Adrenal gland (tissue), 12 donors: Measurements from ENCODE around the gene ZPBP2. TPM values are rescaled to one million over a fixed set of nuclear protein-coding genes. Genes with fewer than 3 reads are reported as not detected.
A peak's percentile ranks its signal among the peaks of the same experiment; 100 is the strongest.

Source experiments
- DNase-seq, 7 donors: peaks; one replicate each; pipeline ENCODE4 v3.0.0-alpha.2; 2019 to 2020
- H3K27ac ChIP-seq, 5 donors: fragments of 200-600 bp; sonication (generic) in 4 of 5; 1 replicate in 3 of 5; 2 replicates in 2 of 5; pipeline versions ENCODE4 v1.5.1 to v1.8.0; 2016 to 2020; ENCODE audit warnings: mild to moderate bottlenecking in 1 of 5
- H3K27me3 ChIP-seq: fragments of 200-600 bp; 2 replicates; pipeline ENCODE4 v1.8.0; 2021
- H3K36me3 ChIP-seq, 2 donors: fragments of 200-600 bp; replicated peaks in 1 of 2; 1 replicate in 1 of 2; 2 replicates in 1 of 2; pipeline versions ENCODE4 v1.5.1 to v1.8.0; 2018 to 2022
- H3K4me1 ChIP-seq, 2 donors: fragments of 200-600 bp; replicated peaks in 1 of 2; 1 replicate in 1 of 2; 2 replicates in 1 of 2; pipeline versions ENCODE4 v1.5.1 to v1.8.0; 2018 to 2021
- H3K4me3 ChIP-seq, 4 donors: fragments of 200-600 bp; sonication (generic) in 3 of 4; one replicate each; pipeline ENCODE4 v1.5.1; 2016 to 2018
- H3K9me3 ChIP-seq, 3 donors: fragments of 200-600 bp; sonication (generic) in 1 of 3; replicated peaks in 1 of 3; 1 replicate in 2 of 3; 2 replicates in 1 of 3; pipeline versions ENCODE4 v1.5.1 to v1.8.0; 2016 to 2021
- POLR2A ChIP-seq, 2 donors: fragments of 450-650 bp; IDR thresholded peaks; one replicate each; pipeline ENCODE4 v1.6.1; 2017; ENCODE audit warnings: antibody characterized with exemption in 2 of 2, mild to moderate bottlenecking in 2 of 2, moderate library complexity in 1 of 2
- WGBS, 4 donors: extraction: QIAGEN DNeasy Blood & Tissue Kit in 2 of 4; methylation state at CpG; one replicate each; pipeline versions ENCODE4 v1.1.5 to v1.1.7; 2013 to 2017; 5-methylcytosine and 5-hydroxymethylcytosine counted together
- intact Hi-C, 2 donors: fragments of 100-400 bp; cut with DNase I; formaldehyde crosslinking; loops; one replicate each; pipeline versions ENCODE4 v1.14.1 to v1.15.0; 2022 to 2023
- polyA plus RNA-seq, 3 donors: library from polyadenylated mRNA; stranded (reverse); fragments of 200-250 nt in 2 of 3; fragments of 350-450 nt in 1 of 3; fragmentation: Illumina TruSeq in 1 of 3; extraction: RNeasy Lipid Tissue Mini Kit (QIAGEN cat#74804) in 1 of 3; gene quantifications; one replicate each; pipeline ENCODE4 v1.2.3, GENCODE V29; 2013 to 2014
- total RNA-seq, 9 donors: library from RNA; depleted of rRNA in 4 of 9; stranded (reverse); fragments of >200 nt in 4 of 9; fragments of 120-200 nt in 1 of 9; fragmentation: NEBNext Ultra II Directional in 1 of 9; extraction: Animal tissue kit (Norgen Biotek cat#: 25700) in 1 of 9; gene quantifications; one replicate each; pipeline versions ENCODE4 v1.1.0 to v1.2.4, GENCODE V29; 2013 to 2023
- TF ChIP-seq, protein P1 (sequence below), 6 experiments: fragments of 450-650 bp in 4 of 6; fragments of 200-600 bp in 2 of 6; sonication (generic) in 1 of 6; IDR thresholded peaks; 1 replicate in 5 of 6; 2 replicates in 1 of 6; pipeline versions ENCODE4 v1.5.1 to v1.8.0; 2016 to 2021; ENCODE audit warnings: antibody characterized with exemption in 6 of 6, mild to moderate bottlenecking in 2 of 6, moderate library complexity in 1 of 6
- donor health status: healthy with polysubstance abuse.
- donor health status: Bipolar disorder and iron deficiency.
- donor health status: DM: yes; HTN: yes; CAD: no.
- donor health status: DM: no; HTN: no; CAD: no.
- donor health status: DM: no; HTN: no; CAD: no.
- donor health status: DM: yes; HTN: yes; CAD: no.

The ZPBP2 gene
- total and polyA plus RNA-seq, 12 donors: not detected

- no peak for TF ChIP-seq POLR2A (IDR thresholded peaks at IDR 0.05)
- TF ChIP-seq, protein P1, sequence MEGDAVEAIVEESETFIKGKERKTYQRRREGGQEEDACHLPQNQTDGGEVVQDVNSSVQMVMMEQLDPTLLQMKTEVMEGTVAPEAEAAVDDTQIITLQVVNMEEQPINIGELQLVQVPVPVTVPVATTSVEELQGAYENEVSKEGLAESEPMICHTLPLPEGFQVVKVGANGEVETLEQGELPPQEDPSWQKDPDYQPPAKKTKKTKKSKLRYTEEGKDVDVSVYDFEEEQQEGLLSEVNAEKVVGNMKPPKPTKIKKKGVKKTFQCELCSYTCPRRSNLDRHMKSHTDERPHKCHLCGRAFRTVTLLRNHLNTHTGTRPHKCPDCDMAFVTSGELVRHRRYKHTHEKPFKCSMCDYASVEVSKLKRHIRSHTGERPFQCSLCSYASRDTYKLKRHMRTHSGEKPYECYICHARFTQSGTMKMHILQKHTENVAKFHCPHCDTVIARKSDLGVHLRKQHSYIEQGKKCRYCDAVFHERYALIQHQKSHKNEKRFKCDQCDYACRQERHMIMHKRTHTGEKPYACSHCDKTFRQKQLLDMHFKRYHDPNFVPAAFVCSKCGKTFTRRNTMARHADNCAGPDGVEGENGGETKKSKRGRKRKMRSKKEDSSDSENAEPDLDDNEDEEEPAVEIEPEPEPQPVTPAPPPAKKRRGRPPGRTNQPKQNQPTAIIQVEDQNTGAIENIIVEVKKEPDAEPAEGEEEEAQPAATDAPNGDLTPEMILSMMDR (IDR thresholded peaks at IDR 0.05): no peak
- Histone ChIP-seq H3K27ac (peak overlapping the region in 1 of 5 donors; percentile 28), H3K4me1 (peaks cover 19 to 35% of the 10 kb centered on the region in 2 donors), H3K27me3 (no peaks in the 10 kb centered on the region), H3K36me3 (peaks cover 0 to 29% of the 10 kb centered on the region in 2 donors), H3K4me3 (no peak overlapping the region), H3K9me3 (no peaks in the 10 kb centered on the region)
- no peak for DNase-seq
- intact Hi-C loops: no loop called here
- WGBS, 4 donors: 68 to 96% (median 84%) methylated on average over 3 of the region's 3 CpGs
Observed at GRCh38 chr17:39924691-39925055, 56.7 kb downstream of the ZPBP2 start.

DNA sequence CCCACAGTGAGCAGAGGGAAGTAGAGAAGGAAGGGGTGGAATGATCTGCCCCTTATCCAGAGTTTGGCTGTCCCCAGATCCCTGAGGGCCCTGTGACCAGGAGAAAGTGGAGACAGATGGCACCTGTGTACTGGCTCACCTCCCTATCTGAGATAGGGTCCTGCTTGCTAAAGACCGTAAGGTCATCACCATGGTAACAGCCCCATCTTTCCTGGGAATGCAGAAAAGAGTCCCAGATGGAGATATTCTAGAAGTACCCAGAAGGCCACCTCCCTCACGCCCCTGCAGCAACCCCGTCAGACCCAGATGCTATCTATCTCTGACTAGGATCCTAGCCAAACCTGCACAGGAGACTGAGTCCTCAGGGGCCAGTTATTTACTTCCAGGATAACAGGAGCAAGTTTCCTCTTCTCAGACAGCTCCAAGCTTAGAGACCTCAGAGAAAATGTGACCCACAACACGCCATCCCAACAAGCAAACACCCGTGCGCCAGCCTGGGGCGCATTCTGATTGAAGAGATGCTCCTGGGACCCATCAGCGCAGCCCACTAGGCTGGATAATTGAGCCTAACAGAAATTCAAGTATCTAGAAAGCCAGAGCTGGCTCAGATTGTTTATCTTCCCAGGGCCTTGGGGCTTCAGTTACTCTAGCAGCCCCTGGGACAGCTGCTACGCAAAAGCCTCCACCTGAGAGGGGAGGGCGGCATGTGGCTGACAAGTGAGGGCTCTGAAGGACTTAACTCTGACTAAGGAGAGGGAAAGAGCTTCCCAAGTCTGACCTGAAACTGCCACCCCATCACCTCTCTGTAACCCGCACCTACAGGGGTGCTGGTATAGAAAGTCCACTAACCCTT is 57.5 kb downstream of the ZPBP2 start:
- Histone ChIP-seq H3K36me3 (peaks cover 0 to 29% of the 10 kb centered on the region in 2 donors), H3K27ac (no peak overlapping the region), H3K4me3 (no peak overlapping the region), H3K4me1 (peaks cover 19 to 38% of the 10 kb centered on the region in 2 donors), H3K27me3 (no peaks in the 10 kb centered on the region), H3K9me3 (no peaks in the 10 kb centered on the region)
- intact Hi-C loops: no loop called here
- TF ChIP-seq, protein P1 (IDR thresholded peaks at IDR 0.05): no peak
- TF ChIP-seq POLR2A (IDR thresholded peaks at IDR 0.05): no peak
- DNase-seq: no peak
- 78 to 86% (median 83%) methylated on average over 8 to 11 of the region's 11 CpGs for WGBS, 4 donors

DNA sequence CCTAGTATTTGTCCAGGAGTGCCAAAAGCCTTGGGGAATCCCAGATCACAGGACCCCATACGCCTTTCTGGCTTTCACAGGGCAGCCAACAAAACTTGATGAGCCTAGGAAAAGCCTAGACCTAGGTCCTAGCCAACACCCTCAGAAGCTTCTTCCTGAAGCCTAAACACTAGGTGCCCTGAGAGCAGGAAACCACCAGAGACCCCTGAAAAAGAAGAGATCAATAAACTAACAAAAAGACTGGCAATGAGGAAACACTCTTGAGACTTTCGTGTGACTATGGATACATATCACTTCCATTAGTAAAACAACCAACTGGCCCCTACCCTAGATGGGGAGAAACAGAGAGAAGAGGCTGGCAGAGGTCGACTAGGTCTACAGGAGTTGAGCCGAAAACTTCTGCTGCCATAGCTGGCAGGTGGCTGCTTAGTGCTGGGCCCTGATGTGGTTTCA is 58.2 kb downstream of the ZPBP2 start:
- H3K4me3 ChIP-seq: peak overlapping the region in 1 of 4 donors; percentile 68
- peaks cover 19 to 38% of the 10 kb centered on the region in 2 donors for H3K4me1 ChIP-seq
- DNase-seq: no peak
- TF ChIP-seq, protein P1 (IDR thresholded peaks at IDR 0.05): no peak
- no peak for TF ChIP-seq POLR2A (IDR thresholded peaks at IDR 0.05)
- H3K27me3 ChIP-seq: no peaks in the 10 kb centered on the region
- no peaks in the 10 kb centered on the region for H3K9me3 ChIP-seq
- peaks cover 0 to 29% of the 10 kb centered on the region in 2 donors for H3K36me3 ChIP-seq
- intact Hi-C loops: no loop called here
- 31 to 55% (median 43%) methylated on average over 4 of the region's 4 CpGs for WGBS, 4 donors
- no peak overlapping the region for H3K27ac ChIP-seq

DNA sequence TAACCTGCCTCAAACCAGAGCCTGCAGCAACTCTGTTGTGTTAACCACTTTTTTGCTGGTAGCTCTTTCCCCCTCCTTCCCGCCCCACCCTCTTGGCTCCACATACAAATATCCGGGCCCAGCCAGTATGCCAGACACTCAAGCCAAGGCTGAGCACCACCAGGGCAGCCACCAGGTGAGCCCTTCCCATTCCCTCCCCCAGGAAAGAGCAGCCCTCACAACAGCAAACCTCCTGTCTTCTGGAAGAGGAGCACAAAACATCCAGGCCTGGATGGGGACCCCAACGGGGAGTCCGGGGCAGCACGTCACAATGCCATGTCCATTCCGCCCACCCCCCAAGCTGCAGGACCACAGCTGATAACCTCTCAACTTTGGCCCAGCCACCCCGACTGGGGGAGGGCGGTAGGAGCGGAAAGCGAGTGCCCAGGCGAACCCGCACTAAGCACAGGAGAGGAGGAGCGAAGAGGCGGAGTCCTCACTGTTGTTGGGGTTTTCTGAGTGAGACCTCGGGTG is 58.6 kb downstream of the ZPBP2 start:
- H3K27ac ChIP-seq: peak overlapping the region in 3 of 5 donors; percentile 80 to 85 (median 85)
- H3K9me3 ChIP-seq: no peaks in the 10 kb centered on the region
- H3K4me1 ChIP-seq: peaks cover 19 to 38% of the 10 kb centered on the region in 2 donors
- TF ChIP-seq POLR2A (IDR thresholded peaks at IDR 0.05): no peak
- TF ChIP-seq, protein P1 (IDR thresholded peaks at IDR 0.05): no peak
- 4 to 13% (median 5%) methylated on average over 2 to 15 of the region's 15 CpGs for whole genome bisulfite sequencing, 4 donors
- peak overlapping the region in 3 of 4 donors; percentile 21 to 98 (median 68) for H3K4me3 ChIP-seq
- peaks cover 0 to 24% of the 10 kb centered on the region in 2 donors for H3K36me3 ChIP-seq
- peak in 5 of 7 donors; percentile 40 to 65 (median 49) for DNase-seq
- H3K27me3 ChIP-seq: no peaks in the 10 kb centered on the region
- intact Hi-C loops: no loop called here
